Neural crest cell (in vitro differentiated cells): Measurements from ENCODE around the gene TMCO4. TPM values are rescaled to one million over a fixed set of nuclear protein-coding genes. Genes with fewer than 3 reads are reported as not detected.
A peak's percentile ranks its signal among the peaks of the same experiment; 100 is the strongest.

Source experiments
- DNase-seq: peaks from one replicate; pipeline ENCODE4 v3.0.0; 2021; ENCODE audit warnings: low read depth, mixed read lengths, low spot score
- H3K27ac Mint-ChIP-seq: one replicate; pipeline ENCODE4 v1.8.0; 2021; ENCODE audit warnings: mild to moderate bottlenecking, mixed read lengths; ENCODE audit not compliant: unreplicated experiment
- H3K27me3 Mint-ChIP-seq: 2 replicates; pipeline ENCODE4 v1.8.0; 2021; ENCODE audit warnings: low read depth, mild to moderate bottlenecking, mixed read lengths
- H3K36me3 Mint-ChIP-seq: 2 replicates; pipeline ENCODE4 v1.8.0; 2021; ENCODE audit warnings: low read depth, mild to moderate bottlenecking, mixed read lengths
- H3K4me1 Mint-ChIP-seq: 2 replicates; pipeline ENCODE4 v1.8.0; 2021; ENCODE audit warnings: mixed read lengths
- H3K4me3 Mint-ChIP-seq: one replicate; pipeline ENCODE4 v1.8.0; 2021; ENCODE audit warnings: mild to moderate bottlenecking, mixed read lengths
- H3K9me3 Mint-ChIP-seq: 2 replicates; pipeline ENCODE4 v1.8.0; 2021; ENCODE audit warnings: mixed read lengths
- total RNA-seq: library from RNA; stranded (reverse); gene quantifications from 2 replicates; pipeline ENCODE4 v1.2.1, GENCODE V29; 2021
- TF ChIP-seq, protein P1 (sequence below): fragments of 200-600 bp; sonication (generic); conservative IDR thresholded peaks from 2 replicates; pipeline ENCODE4 v1.5.0; 2021; ENCODE audit warnings: antibody characterized with exemption, mild to moderate bottlenecking

TMCO4 gene
- total RNA-seq, 1 donor from 2014 or later = 0.75 TPM

DNA sequence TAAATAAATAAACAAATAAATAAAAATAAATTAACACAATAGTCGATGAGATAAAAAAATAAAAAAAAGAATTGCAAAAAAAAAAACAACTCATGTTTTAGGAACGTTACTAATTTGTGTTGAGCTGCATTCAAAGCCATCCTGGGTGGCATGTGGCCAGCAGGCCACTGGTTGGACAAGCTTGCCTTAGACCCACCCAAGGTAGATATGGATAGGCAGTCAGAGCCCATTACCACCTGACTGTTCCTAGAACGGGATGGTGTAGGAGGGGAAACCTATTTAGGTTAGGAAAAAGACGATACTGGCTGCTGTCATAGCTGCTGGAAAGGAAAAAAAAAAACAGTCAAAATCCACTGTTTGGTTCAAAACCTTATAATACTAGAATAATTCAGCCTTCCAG lies 94.3 kb downstream of the TMCO4 start:
- Mint-ChIP-seq H3K9me3 (no peaks in the 10 kb centered on the region), H3K4me1 (peaks cover 21% of the 10 kb centered on the region), H3K27ac (no peak overlapping the region), H3K36me3 (no peaks in the 10 kb centered on the region), H3K4me3 (no peak overlapping the region), H3K27me3 (peaks cover 3% of the 10 kb centered on the region)
- TF ChIP-seq, protein P1, sequence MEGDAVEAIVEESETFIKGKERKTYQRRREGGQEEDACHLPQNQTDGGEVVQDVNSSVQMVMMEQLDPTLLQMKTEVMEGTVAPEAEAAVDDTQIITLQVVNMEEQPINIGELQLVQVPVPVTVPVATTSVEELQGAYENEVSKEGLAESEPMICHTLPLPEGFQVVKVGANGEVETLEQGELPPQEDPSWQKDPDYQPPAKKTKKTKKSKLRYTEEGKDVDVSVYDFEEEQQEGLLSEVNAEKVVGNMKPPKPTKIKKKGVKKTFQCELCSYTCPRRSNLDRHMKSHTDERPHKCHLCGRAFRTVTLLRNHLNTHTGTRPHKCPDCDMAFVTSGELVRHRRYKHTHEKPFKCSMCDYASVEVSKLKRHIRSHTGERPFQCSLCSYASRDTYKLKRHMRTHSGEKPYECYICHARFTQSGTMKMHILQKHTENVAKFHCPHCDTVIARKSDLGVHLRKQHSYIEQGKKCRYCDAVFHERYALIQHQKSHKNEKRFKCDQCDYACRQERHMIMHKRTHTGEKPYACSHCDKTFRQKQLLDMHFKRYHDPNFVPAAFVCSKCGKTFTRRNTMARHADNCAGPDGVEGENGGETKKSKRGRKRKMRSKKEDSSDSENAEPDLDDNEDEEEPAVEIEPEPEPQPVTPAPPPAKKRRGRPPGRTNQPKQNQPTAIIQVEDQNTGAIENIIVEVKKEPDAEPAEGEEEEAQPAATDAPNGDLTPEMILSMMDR = no peak
- no peak for DNase-seq

DNA sequence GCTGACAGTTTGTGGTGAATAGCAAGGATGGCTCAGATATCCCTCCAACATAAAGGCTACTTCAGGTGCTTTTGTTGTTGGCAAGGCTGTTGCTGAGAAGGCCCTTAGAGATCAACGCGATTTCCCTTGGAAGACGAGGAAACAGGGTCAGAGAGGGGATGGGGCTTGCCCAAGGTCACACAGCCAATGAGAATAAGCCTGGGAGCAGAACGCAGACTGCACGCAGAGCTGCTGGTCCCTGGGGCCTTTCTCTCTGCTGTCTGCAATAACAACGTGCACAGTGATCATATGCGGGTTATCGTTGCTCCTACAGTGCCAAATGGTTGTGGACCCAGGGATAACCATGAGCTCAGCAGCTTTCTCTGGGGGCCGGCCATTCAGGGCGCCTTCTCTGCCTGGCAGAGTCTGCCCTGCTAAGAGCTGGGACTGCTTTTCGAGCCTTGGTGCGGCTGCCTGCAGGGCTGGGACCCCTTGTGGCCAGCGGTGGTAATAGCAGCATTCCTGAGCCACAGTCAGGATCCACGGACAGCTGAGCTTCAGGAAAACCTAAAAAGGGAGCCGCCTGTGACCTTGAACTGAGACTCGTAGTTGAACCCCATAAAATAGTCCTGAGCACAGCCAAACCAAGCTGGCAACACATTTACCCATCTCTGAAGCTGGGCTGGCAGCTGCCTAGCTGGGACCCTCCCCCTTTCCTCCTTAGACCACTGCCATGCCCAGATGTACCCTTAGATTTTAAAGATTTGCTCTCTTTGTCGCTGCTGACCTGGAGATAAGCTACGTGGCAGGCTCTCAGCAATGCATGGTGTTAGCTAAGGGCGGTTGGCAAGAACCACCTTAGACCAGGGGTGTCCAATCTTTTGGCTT lies 95.2 kb downstream of the TMCO4 start:
- no peaks in the 10 kb centered on the region for H3K36me3 Mint-ChIP-seq
- H3K9me3 Mint-ChIP-seq = no peaks in the 10 kb centered on the region
- H3K4me1 Mint-ChIP-seq = peaks cover 20% of the 10 kb centered on the region
- peak; percentile 82 for DNase-seq
- TF ChIP-seq, protein P1 = peak; percentile 85
- no peak overlapping the region for H3K27ac Mint-ChIP-seq
- H3K4me3 Mint-ChIP-seq = peak overlapping the region; percentile 6
- peaks cover 3% of the 10 kb centered on the region for H3K27me3 Mint-ChIP-seq

DNA sequence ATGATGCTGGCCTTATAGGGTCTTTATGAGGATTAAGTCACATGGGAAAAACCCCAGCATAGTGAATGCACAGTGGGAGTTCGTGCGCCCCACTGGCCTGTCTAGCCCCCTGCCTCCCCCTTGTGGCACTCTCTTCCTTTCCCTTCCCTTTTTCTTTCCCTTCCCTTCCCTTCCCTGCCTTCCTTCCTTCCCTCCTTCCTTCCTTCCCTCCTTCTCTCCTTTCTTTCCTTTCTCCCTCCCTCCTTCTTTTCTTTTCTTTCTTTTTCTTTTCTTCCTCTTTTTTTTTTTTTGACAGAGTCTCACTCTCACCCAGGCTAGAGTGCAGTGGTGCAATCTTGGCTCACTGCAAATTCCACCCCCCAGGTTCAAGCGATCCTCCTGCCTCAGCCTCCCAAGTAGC lies 96.4 kb downstream of the TMCO4 start:
- no peaks in the 10 kb centered on the region for H3K9me3 Mint-ChIP-seq
- H3K4me3 Mint-ChIP-seq = no peak overlapping the region
- TF ChIP-seq, protein P1 = no peak
- no peaks in the 10 kb centered on the region for H3K36me3 Mint-ChIP-seq
- H3K4me1 Mint-ChIP-seq = peaks cover 12% of the 10 kb centered on the region
- no peak overlapping the region for H3K27ac Mint-ChIP-seq
- peaks cover 3% of the 10 kb centered on the region for H3K27me3 Mint-ChIP-seq
- DNase-seq = no peak

DNA sequence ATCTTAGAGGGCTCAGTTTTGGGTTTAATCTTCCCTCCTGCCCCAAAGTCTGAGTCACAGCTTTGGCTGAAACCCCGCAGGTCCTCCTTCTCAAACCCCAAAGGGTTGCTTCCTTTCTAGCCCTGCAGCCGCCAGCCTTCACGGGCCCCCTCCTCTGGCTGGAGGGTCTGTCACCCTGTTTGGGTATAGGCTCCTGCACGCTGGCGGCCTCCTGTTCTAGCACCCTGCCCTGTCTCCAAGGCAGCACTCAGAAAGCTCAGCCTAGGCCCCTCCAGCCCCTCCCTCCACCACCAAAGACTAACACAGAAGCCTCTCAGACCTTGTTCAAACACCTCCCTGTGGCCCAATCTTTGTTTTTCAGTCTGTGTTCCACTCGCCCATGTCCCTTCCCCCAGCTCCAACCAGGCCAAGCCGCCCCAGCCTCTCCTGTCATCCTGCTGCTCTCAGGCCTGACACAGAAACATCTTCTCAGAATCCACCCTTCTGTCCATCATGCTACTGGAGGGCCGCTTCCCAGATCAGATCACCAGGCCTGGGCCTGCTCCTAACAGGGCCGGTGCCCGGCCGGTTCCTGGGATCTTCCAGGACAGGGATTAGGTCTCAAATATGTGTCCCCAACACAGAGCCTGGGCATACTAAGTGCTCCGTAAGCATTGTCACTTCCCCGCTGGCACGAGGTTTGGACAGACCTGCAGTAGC lies 99.5 kb downstream of the TMCO4 start:
- DNase-seq = no peak
- Mint-ChIP-seq H3K4me3 (no peak overlapping the region), H3K27ac (peak overlapping the region; percentile 87), H3K9me3 (no peaks in the 10 kb centered on the region), H3K27me3 (peaks cover 3% of the 10 kb centered on the region), H3K36me3 (no peaks in the 10 kb centered on the region), H3K4me1 (peaks cover 12% of the 10 kb centered on the region)
- TF ChIP-seq, protein P1 = no peak

DNA sequence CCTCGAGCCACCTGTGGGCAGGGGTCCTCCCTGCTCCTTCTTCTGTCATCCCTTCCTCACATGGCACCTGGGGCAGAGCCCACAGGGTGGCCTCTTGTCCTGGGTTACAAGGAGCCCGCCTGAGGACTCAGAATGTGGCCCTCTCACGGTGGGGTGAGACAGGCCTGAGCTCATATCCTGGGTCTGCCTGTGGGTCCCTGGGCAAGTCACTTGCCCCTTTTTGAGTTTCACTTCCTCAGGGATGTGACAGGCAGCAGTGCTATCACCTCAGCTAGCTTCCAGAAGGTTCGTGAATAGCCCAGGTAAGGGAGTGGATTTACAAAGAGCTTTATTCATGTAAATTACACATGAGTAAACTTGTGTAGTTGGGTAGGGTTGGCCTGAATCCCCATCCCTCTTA lies 101.5 kb downstream of the TMCO4 start:
- Mint-ChIP-seq H3K27me3 (no peaks in the 10 kb centered on the region), H3K4me3 (no peak overlapping the region), H3K27ac (no peak overlapping the region), H3K9me3 (no peaks in the 10 kb centered on the region), H3K4me1 (no peaks in the 10 kb centered on the region), H3K36me3 (no peaks in the 10 kb centered on the region)
- TF ChIP-seq, protein P1 = no peak
- DNase-seq = no peak
